OCI-LY1 (cell line): ENCODE data around the gene DIP2C.

Experiments used
- H2AFZ ChIP-seq: fragments of 200-600 bp; sonication (generic), shearing (Covaris generic); 2 replicates; pipeline ENCODE4 v1.6.0; 2014; ENCODE audit warnings: antibody characterized with exemption, mild to moderate bottlenecking, low read length
- H3F3A ChIP-seq: fragments of 200-600 bp; sonication (generic), shearing (Covaris generic); 2 replicates; pipeline ENCODE4 v1.6.0; 2014; ENCODE audit warnings: mild to moderate bottlenecking, antibody characterized with exemption, low read length, moderate library complexity; ENCODE audit not compliant: insufficient read depth
- H3K27ac ChIP-seq: fragments of 200-600 bp; sonication (generic); 2 replicates; pipeline ENCODE4 v1.5.1; 2014; ENCODE audit warnings: low read length, mixed run types, mild to moderate bottlenecking, low read depth; ENCODE audit not compliant: poor library complexity, severe bottlenecking
- H3K27me3 ChIP-seq: fragments of 200-600 bp; sonication (generic); 2 replicates; pipeline ENCODE4 v1.6.0; 2014; ENCODE audit warnings: antibody characterized with exemption, mild to moderate bottlenecking, low read length, moderate library complexity; ENCODE audit not compliant: insufficient read depth
- H3K36me3 ChIP-seq: fragments of 200-600 bp; sonication (generic); 2 replicates; pipeline ENCODE4 v1.6.1; 2014; ENCODE audit warnings: mild to moderate bottlenecking, antibody characterized with exemption, low read length, moderate library complexity, mixed read lengths; ENCODE audit not compliant: insufficient read depth
- H3K4me1 ChIP-seq: fragments of 200-600 bp; sonication (generic); 2 replicates; pipeline ENCODE4 v1.5.1; 2014; ENCODE audit warnings: mild to moderate bottlenecking, low read length, moderate library complexity; ENCODE audit not compliant: insufficient read depth, severe bottlenecking
- H3K4me2 ChIP-seq: fragments of 200-600 bp; sonication (generic), shearing (Covaris generic); 2 replicates; pipeline ENCODE4 v1.6.1; 2014; ENCODE audit warnings: low read length
- H3K4me3 ChIP-seq: fragments of 200-600 bp; sonication (generic); 2 replicates; pipeline ENCODE4 v1.5.1; 2014; ENCODE audit warnings: low read length, low read depth, mild to moderate bottlenecking, mixed read lengths; ENCODE audit not compliant: poor library complexity, severe bottlenecking
- H3K79me2 ChIP-seq: fragments of 200-600 bp; shearing (Covaris generic); 2 replicates; pipeline ENCODE4 v1.6.1; 2016; ENCODE audit warnings: mixed run types, low read length, mixed read lengths; ENCODE audit not compliant: insufficient read depth
- H3K9ac ChIP-seq: fragments of 200-600 bp; sonication (generic), shearing (Covaris generic); 2 replicates; pipeline ENCODE4 v1.6.1; 2014; ENCODE audit warnings: mild to moderate bottlenecking, low read length, mixed read lengths
- H3K9me2 ChIP-seq: fragments of 200-600 bp; sonication (generic), shearing (Covaris generic); 2 replicates; pipeline ENCODE4 v1.6.1; 2014; ENCODE audit warnings: low read depth, mild to moderate bottlenecking, low read length, mixed read lengths
- H3K9me3 ChIP-seq: fragments of 200-600 bp; shearing (Covaris generic); 2 replicates; pipeline ENCODE4 v1.6.1; 2014; ENCODE audit warnings: low read length, mixed read lengths
- H4K20me1 ChIP-seq: fragments of 200-600 bp; sonication (generic), shearing (Covaris generic); 2 replicates; pipeline ENCODE4 v1.6.0; 2016; ENCODE audit warnings: mild to moderate bottlenecking, low read length; ENCODE audit not compliant: insufficient read depth
- CTCF ChIP-seq: fragments of 200-600 bp; sonication (generic), shearing (Covaris generic); IDR thresholded peaks from 2 replicates; pipeline ENCODE4 v1.5.1; 2017; ENCODE audit warnings: mild to moderate bottlenecking, antibody characterized with exemption, low read length, moderate library complexity, mixed read lengths
- EZH2 ChIP-seq: fragments of 200-600 bp; sonication (generic), shearing (Covaris generic); IDR thresholded peaks from 2 replicates; pipeline ENCODE4 v1.8.0; 2017; ENCODE audit warnings: borderline replicate concordance, mixed run types, mild to moderate bottlenecking, antibody characterized with exemption, low read length, moderate library complexity, mixed read lengths

The DIP2C gene

GRCh38 chr10:393787-394438 is 295.6 kb downstream of the DIP2C start:
- TF ChIP-seq CTCF (no peak), EZH2 (no peak)
- Histone ChIP-seq H3K4me3 (no peak overlapping the region), H3K4me1 (peaks cover 51% of the 10 kb centered on the region), H3K4me2 (peak overlapping the region; percentile 55), H3K27ac (peak overlapping the region; percentile 95), H4K20me1 (no peaks in the 10 kb centered on the region), H3K9me3 (no peaks in the 10 kb centered on the region), H3K79me2 (no peaks in the 10 kb centered on the region), H3K36me3 (peaks cover 73% of the 10 kb centered on the region), H3F3A (no peaks in the 10 kb centered on the region), H2AFZ (no peak overlapping the region), H3K9me2 (no peaks in the 10 kb centered on the region), H3K9ac (no peak overlapping the region; the same call in 1 of the 2 replicates), H3K27me3 (no peaks in the 10 kb centered on the region)

- H3K9me3 ChIP-seq: no peaks in the 10 kb centered on the region
These were observed 296.2 kb downstream of the DIP2C start for GRCh38 chr10:393106-393745.

GRCh38 chr10:392705-393037 is 296.8 kb downstream of the DIP2C start:
- TF ChIP-seq EZH2 (no peak), CTCF (no peak)
- Histone ChIP-seq H2AFZ (no peak overlapping the region), H3K9me2 (no peaks in the 10 kb centered on the region), H3K9ac (no peak overlapping the region), H3K4me2 (no peak overlapping the region), H3K79me2 (no peaks in the 10 kb centered on the region), H4K20me1 (no peaks in the 10 kb centered on the region), H3K4me3 (no peak overlapping the region), H3K27ac (peak overlapping the region; percentile 95), H3K27me3 (no peaks in the 10 kb centered on the region), H3K9me3 (no peaks in the 10 kb centered on the region), H3F3A (no peaks in the 10 kb centered on the region), H3K36me3 (peaks cover 78% of the 10 kb centered on the region), H3K4me1 (peaks cover 38% of the 10 kb centered on the region)

More at GRCh38 chr10:393106-393745, 296.2 kb downstream of the DIP2C start:
- no peak overlapping the region for H2AFZ ChIP-seq
- H3K79me2 ChIP-seq: no peaks in the 10 kb centered on the region
- TF ChIP-seq CTCF (no peak), EZH2 (no peak)
- H3K27me3 ChIP-seq: no peaks in the 10 kb centered on the region
- no peaks in the 10 kb centered on the region for H3F3A ChIP-seq
- H3K4me2 ChIP-seq: no peak overlapping the region
- peak overlapping the region; percentile 95 for H3K27ac ChIP-seq
- H3K4me3 ChIP-seq: no peak overlapping the region
- peaks cover 44% of the 10 kb centered on the region for H3K4me1 ChIP-seq
- no peaks in the 10 kb centered on the region for H4K20me1 ChIP-seq
- H3K36me3 ChIP-seq: peaks cover 73% of the 10 kb centered on the region
- H3K9me2 ChIP-seq: no peaks in the 10 kb centered on the region
- H3K9ac ChIP-seq: no peak overlapping the region
